NCI-H526 (cell line): ENCODE measurements around the gene ZDHHC12.

Experiments
- DNase-seq, 2 experiments: peaks; one replicate each; lab custom pipeline; 2025; lab: John Stamatoyannopoulos, UW

ZDHHC12 gene, protein sequence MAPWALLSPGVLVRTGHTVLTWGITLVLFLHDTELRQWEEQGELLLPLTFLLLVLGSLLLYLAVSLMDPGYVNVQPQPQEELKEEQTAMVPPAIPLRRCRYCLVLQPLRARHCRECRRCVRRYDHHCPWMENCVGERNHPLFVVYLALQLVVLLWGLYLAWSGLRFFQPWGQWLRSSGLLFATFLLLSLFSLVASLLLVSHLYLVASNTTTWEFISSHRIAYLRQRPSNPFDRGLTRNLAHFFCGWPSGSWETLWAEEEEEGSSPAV

DNA sequence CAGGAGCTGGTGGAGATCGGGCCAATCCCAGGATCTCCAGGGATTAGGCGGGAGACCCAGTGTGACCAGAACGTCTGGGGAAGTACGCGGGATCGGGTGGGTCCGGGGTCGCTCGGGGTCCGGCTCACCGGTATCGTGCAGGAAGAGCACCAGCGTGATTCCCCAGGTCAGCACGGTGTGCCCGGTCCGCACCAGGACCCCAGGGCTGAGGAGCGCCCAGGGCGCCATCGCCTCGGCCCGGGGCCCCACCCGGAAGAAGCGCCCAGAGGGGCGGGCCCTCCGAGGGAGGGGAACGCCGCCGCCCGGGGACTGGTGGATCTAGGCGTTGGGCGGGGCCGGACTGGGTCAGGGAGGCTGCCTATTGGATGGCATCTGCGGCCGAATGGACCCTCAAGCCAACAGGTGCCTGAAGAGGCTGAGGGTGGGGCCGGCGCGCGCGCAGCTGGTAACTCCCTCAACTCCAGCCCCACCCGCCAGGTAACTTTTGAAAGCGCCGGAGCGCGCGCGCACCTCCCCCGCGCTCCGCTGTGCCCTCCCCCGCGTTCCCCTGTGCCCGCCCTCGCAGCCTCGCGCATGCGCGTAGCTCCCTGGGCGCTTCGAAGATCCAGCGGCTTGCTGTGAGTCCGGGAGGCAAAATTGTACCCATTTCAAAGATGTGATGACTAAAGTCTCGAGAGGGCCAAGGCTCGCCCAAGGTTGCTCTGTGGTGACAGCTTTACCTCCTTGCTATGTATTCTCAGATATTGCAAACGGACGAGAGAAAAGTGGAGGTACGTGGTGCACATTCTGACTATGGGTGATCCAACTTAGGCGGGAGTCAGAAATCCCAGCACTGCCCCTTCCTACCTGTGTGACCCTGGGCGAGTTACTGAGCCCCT lies at the start of gene ZDHHC12:
Gene ZDHHC12, minus strand, starts transcription at position 262 of the 878 bp plus-strand sequence. Its CDS starts 34 bp downstream, at position 228.
- DNase-seq = peak; percentile 95 to 98

DNA sequence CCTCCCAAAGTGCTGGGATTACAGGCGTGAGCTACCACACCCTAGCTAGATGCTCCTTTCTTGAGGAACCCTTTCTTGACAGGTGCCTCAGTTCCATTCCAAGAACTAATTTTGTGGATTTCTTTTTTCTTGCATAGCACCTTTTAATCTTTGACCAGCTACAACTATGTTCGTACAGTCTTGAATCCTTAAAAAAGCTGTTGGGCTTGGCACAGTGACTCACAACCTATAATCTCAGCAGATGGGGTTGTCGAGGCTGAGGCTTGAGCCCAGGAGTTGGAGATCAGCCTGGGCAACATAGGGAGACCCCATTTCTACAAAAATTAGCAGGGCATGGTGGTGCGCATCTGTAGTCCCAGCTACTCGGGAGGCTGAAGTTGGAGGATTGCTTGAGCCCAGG lies 49.1 kb upstream of the ZDHHC12 start:
- no peak for DNase-seq

DNA sequence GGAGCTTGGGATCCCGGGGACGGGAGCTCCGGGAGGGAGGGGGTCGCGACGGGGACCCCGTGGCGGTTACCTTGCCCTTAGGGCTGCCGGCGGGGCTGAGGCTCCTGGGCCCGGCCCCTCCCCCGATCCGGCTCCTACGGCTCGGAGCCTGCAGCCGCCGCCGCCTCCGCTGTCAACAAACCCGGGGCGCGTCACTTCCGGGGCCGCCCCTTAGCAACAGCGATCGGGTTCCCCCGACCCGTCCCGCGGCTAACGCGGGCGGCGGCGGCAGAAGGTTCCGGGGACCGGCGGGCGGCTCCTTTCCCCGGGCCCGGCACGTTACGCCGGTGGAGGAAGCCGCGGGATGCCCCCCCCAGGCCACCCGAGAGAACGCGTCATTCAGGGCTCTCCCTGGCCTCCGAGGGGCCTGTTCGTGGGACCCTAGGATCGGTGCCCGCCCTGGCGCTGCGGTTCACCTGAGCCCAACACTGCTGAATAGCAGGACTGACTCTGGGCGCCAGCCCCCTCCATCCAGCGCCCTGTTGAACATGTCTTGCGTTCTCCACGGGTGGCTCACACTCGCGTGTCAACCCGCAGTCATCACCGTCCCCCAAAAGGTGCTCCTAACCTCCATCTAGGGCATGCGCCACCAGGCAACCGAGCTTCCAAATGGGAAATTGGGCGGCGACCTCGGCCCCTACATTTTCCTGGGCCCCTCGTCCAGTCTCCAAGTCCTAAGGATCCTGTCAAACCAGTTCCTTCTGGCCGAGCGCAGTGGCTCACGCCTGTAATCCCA lies 48.0 kb upstream of the ZDHHC12 start, which contains the start of gene ZER1:
Gene ZER1, minus strand, starts transcription at position 183 of the 775 bp plus-strand sequence. CDS start 16,362 bp downstream, outside the sequence.
- DNase-seq = peak; percentile 53 to 89

DNA sequence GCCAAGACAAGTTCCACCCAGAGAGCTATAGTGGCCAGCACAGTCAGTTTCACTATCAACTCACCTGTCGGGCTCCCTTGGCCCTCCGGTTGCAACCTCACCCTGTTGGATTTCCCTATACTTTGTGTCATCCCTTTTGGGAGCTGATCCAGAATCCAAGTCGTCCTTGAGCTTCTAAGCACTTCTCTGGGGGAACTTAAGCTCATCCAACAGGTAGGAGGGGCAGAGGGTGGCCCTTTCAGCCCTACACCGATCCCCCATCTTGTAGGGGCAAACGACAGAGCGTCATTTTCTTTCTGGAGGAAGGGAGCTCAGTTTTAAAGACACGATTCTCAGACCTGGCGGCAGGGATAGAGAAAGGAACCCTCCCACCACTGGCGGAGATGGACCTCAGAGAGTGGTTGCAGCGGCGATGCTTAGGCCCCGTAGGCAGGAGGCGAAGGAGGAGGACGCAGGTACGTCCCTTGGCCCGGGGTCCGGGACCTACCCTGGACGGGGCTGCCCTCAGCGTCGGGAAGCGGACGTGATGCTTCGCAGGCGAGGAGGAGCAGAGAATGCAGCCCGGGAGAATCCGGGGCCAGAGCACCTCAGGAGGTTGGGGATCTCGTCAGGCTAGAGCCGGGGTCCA lies 47.3 kb upstream of the ZDHHC12 start:
- DNase-seq = peak in 1 of 2 experiments; percentile 40

DNA sequence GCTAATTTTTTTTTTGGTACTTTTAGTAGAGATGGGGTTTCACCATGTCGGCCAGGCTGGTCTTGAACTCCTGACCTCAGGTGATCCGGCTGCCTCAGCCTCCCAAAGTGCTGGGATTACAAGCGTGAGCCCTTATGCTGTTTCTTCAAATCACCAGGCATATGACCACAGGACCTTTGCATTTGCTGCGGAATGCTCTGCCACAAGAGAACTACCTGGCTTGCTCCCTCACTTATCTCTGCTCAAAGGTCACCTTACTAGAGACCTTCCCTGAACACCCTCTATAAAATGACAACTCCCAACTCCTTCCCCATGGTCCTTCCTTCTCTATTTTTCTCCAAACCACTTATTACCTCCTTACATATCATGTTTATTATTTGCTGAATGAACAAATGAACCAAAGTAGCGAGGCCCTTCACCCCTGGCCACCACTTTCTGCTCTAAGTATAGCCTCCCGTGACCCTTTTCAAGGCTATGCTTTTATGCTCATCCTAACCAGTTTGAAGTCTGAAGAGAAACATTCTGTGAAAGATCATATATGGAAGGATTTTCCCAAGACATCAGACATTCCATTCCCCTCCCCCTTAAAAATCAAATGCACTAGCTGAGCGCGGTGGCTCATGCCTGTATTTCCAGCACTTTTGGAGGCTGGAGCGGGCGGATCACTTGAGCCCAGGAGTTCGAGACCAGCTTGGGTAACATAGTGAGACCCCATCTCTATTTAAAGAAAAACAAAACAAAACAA lies 46.5 kb upstream of the ZDHHC12 start:
- DNase-seq = no peak

DNA sequence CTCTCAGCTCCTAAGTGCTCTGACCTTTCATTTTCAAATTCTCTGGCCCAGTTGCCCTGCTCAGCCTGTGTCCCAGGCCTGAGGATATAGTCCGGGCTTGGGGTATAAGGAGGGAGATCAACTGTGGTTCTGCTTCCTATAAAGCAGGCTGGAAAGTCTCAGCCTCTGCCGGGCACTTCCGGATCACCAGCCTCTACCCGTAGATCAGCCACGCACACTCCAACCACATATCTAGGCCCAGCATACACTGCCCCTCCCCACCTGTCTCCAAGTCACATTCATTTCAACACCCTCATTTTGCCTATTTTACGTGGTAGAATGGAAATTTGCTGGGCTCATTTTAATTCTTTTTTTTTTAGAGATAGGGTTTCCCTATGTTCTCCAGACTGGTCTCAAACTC lies 44.7 kb upstream of the ZDHHC12 start:
- no peak for DNase-seq

DNA sequence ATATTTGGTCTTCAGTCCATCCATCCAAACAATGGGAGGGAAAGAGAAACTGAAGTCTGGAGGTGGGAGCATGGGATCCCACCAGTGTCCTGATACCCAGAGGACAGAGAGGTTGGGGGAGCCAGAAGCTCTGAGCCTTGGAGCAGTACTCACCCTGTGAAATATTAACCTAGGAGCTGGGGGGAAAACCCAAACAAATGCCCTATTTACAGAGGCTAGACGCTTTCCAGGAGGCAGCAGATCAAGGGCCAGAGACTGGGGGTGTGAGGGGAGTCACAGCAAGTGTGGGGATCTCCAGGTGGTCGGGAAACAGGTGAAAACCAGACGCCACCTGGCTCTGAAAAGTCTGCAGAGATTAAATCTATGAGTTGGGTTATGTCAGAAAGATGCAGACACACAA lies 41.6 kb upstream of the ZDHHC12 start:
- DNase-seq = no peak

DNA sequence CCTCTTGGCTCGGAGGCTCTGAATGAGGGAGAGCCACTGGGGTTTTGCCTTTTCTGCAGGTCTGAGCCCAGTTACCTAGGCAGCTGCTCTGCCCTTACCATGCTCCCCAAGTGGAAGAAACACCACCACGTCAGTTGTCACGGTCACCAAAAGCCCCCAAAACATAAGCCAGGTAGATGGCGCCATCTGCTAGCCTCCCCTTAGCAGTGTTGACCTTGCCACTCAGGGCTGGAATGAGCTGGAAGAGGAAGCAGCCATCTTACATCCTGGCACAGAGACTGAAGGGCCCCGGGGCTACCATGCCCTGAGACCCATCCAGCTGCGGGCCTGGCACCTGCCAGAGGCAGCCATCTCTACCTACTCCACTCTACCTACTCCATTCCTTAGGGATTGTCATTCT lies 40.4 kb upstream of the ZDHHC12 start:
- no peak for DNase-seq

DNA sequence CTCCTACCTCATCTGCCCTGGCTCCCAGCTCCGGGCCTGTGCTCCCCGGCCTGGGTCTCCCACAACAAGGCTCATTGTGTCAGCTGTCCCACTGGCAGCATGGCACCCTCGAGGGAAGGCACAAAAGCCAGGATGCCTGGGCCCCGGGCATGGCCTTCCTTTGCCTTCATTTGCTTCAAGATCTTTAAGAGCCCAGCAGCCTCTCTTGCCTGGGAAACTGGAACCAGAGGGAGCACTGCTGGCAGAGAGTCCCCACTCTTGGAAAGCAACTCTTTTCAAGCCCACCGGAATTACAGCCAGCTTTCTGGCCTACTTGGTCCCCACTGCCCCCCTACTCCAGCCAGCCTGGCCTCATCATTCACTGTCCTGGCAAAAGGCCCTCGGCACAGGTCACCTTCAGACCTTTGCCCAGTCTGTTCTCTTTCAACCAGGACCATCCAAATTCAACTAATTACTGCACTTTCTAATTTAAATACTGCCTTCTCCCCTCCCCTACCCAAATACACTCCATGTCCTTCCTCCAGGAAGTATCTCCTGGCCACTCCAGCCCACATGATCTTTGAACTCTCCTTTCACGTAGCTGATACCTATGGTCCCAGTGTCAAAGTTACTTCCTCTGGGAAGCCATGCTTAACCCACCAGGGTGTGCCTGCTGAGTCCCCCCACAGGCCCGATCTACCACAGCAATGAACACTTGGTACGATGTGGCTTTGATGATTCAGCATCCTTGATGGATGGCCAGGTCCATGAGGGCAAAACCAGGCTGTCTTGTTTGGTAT lies 38.9 kb upstream of the ZDHHC12 start:
- DNase-seq = no peak

DNA sequence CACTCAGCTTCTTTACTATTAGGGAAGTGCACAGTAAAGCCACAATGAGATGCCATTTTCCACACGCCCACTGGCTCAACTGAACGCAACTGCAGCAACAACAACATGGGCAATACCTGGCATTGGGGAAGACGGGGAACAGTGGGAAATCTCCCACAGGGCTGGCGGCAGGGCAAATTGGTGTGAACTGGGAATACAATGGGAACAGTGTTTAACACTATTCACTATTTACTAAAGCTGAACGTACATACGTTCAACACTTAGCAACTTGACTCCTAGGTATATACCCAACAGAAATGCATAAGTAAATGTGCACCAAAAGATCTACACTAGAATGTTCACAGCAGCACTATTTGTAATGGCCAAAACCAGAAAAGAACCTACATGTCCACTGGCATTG lies 33.7 kb upstream of the ZDHHC12 start:
- no peak for DNase-seq

DNA sequence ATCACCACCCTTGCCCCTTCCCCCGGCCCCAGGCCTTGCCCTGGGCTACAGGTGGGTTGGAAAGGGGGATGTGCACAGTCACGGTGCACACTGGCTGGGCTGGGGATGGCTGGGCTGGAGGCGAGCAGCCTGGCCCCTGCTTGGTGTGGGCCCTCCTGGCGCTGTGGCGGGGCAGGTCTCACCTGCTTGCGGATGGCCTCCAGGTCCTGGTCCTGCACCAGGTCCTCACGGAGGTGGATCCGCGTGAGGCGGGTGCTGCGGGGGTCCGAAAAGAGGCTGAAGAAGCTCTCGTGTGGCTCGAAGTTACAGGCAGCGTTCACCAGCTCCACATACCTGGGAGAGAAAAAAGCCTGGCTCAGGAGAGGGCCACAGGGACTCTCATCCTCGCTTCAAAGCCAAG lies 29.7 kb upstream of the ZDHHC12 start:
- DNase-seq = no peak

DNA sequence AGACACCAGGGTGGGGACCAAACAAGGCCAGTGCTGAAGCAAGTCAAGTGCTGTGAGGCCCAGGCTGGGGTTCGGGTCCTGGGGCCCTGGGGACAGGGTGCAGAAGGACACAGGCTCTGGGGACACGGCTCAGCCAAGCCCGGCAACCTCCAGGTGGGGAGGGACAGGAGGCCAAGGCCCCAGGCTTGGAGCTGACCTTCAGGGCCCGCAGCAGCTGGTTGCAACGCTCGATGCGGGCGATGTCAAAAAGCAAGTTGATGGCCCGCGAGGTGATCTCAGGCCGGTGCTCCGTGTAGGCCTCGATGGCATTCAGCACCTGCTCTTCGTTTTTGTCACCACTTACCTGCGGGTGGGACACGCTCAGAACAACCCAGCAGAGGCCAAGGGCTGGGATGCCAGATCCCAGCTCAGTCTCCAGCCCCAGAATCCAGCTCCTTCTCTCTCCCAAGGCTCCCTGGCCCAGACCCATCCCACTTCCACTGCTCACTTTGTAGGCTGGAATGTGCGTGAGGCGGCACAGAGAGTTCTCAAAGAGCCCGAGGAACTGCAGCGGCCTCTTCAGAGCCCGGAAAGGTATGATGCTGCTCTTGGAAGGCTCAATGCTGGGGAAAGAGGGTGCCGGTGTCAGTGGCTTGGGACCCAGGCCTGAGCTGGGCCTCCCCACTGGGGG lies 27.1 kb upstream of the ZDHHC12 start:
- DNase-seq = no peak

DNA sequence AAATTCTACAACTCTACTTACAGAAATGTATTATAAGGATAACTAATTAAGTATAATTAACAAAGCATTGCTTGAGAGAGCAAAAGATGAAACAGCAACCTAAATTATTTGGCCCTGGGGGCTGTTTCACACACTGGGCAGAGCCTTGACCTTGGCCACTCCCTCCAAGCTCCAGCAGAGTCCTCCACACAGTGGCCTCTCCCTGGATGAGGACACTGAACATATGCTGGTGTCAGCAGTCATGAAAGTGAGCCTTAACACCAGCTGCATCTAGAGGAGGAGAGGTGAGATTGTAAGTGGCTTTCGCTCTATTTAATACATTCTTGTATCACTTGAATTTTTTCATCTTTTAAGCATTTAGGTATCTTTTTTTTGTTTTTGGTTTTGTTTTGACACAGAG lies 23.3 kb upstream of the ZDHHC12 start:
- DNase-seq = no peak

DNA sequence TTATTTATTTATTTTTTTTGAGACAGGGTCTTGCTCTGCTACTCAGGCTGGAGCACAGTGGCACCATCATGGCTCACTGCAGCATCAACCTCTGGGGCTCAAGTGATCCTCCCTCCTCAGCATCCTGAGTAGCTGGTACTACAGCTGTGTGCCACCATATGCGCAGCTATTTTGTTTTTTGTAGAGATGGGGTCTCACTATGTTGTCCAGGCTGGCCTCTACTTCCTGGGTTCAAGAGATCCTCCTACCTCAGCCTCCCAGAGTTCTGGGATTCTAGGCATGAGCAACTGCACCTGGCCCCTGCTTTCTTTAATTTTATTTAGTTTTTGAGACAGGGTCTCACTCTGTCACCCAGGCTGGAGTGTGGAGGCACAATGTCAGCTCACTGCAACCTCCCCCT lies 19.5 kb upstream of the ZDHHC12 start:
- no peak for DNase-seq

DNA sequence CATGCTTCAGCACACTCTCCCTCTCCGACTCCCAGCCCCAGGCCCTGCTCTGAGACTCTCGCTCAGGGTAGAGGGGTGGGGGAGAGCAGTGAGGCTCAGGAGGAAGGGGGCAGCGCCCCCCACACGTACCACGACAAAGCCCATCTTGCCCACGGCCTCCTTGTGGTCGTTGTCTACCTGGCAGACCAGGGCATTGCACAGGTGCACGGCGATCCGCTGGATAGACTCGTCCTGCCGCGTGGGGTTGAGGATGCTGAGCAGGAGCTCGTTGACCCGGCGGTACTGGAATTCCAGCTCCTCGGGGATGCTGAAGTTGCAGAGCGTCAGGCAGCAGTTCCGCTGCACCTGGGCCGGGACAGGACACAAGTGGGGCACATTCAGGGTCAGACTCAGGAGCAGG lies 18.5 kb upstream of the ZDHHC12 start:
- no peak for DNase-seq

DNA sequence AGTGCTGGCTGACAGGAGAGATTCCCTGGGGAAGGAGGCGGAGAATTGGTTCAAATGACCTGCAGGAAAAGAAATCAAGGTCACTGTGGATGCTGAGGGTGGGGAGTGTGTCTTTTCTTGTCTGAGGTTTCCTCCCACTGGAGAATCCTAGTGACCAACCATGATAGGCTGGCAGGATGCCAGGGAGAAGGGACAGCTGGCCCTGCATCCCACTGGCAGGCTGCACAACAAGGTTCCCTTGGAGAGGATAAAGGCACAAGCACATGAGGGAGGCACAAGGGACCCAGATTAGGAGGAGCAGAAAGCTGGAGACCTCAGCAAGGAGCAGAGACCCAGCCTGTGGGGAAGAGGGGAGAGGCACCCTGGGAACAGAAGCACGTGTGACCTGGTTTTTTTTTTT lies 11.4 kb upstream of the ZDHHC12 start:
- DNase-seq = no peak

DNA sequence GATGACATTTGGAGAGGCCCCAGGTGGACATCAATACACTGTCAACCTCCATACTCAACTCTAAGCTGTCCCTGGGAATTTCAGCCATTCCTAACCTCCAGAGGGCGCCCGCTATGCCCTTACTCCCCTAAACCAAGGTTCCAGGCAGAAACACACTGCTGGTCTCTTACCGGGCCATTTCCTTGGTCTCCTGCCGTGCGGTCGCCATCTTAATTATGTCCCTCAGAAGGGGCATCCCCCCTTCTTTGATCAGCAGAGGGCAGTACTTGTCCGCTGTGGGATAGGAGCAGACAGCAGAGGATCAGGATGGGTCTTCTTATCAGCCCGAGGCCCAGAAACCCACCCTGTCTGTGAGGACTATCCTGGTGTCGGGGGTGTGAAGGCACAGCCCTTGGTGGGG lies 9.3 kb upstream of the ZDHHC12 start:
- DNase-seq = peak; percentile 87 to 88

DNA sequence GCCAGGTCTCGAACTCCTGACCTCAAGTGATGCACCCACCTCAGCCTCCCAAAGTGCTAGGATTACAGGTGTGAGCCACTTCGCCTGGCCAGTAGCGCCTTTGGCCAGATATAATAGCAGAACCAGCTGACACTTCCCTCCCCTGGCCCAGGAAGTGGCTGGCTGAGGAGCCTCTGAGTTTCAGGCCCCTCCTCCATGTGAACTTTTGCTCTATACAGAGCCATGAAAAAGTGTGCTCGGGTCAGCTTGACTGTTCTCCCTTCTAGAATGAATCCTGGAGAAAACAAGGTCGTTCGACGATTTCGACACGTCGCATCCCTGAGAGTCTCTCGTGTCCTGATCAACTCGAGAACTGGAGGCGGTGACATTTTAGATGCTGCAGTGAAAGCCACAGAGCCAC lies 8.6 kb upstream of the ZDHHC12 start:
- DNase-seq = no peak

DNA sequence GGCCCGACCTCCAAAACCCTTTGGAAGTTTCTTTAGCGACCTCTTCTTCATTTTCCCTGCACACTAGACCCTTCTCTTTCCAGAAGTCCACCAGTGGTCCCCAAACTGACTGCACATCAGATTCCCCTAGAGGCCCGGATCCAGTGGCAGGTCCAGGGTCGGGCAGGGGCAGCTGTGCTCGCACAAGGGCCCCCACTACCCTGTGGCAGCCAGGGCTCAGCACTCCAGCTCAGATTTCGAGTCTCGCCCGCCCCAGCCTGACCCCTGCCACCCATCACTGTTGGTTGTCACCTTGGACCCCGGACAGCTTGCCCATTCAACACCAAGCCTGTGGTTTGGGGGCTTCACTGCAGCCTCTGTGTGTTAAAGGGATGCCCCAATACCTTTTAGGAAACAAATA lies 7.8 kb upstream of the ZDHHC12 start:
- DNase-seq = no peak

DNA sequence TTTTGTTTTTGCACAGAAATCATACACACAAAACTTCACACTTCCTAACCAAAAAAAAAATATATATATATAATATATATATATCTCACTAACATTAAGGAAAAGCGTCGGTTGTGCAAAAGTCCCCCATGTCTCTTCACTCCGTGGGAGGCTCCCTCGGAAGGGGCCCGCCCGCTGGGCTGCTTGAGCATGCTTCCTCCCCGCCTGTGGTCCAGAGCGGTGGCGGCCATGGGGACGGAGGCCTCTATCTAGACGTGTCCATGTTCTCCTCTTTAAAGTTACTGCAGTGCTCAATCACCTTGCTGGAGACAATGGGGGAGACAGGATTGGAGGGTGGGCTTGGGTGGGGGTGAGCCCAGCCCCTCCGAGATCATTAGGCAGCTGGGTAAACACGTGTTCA lies 7.2 kb upstream of the ZDHHC12 start:
- DNase-seq = no peak
